ENCODE data around the gene LRRC18. TPM values are rescaled to one million over a fixed set of nuclear protein-coding genes. Genes with fewer than 3 reads are reported as not detected.

LRRC18 gene
- total and polyA plus RNA-seq, 2 of the 13 experiments (the other 11 are each of a cell fraction or from before 2014, with no cell fraction given) = not detected

GRCh38 chr10:48913674-48914073 is 26.0 kb downstream of the LRRC18 start:
- ChIA-PET POLR2A (no interaction called here), CTCF (ENCODE audit: low intra/inter-chr PET ratio, low total read pairs) (no interaction called here)
- 16% methylated on average over 7 of the region's 14 CpGs for WGBS (ENCODE audit: low lambda C conversion rate)
- Histone ChIP-seq H3K79me2 (ENCODE audit: insufficient read depth, low read length) (no peaks in the 10 kb centered on the region), H3K4me1 (ENCODE audit: insufficient read depth, low read length) (no peaks in the 10 kb centered on the region), H2AFZ (ENCODE audit: low read length) (no peak overlapping the region), H3K9ac (ENCODE audit: insufficient read depth, low read depth, low read length) (no peak overlapping the region), H3K4me3 (replicated peaks in 1 of 3; ENCODE audit: insufficient read depth in 1 of 3, low read depth in 2 of 3, low read length in 3 of 3) (no peak overlapping the region), H3K36me3 (replicated peaks in 1 of 2; ENCODE audit: control insufficient read depth in 1 of 2, insufficient read depth in 2 of 2, low read length in 2 of 2) (no peaks in the 10 kb centered on the region), H4K20me1 (ENCODE audit: insufficient read depth, low read length) (no peaks in the 10 kb centered on the region), H3K9me3 (ENCODE audit: low read length) (no peaks in the 10 kb centered on the region), H3K27me3 (ENCODE audit: control insufficient read depth in 1 of 2, insufficient read depth in 2 of 2, low read length in 2 of 2) (peaks cover 0 to 5% of the 10 kb centered on the region in 2 experiments; a peak in 1 of 5 replicates), H3K4me2 (ENCODE audit: low read depth, low read length) (no peak overlapping the region), H3K27ac (ENCODE audit: extremely low read length, insufficient read depth, low read length) (no peak overlapping the region)
- TF ChIP-seq ZSCAN30 (CRISPR knock-in tag; IDR thresholded peaks at IDR 0.05) (no peak), NFYB (CRISPR knock-in tag; IDR thresholded peaks at IDR 0.05) (no peak), ZBTB43 (CRISPR knock-in tag; conservative IDR thresholded peaks at IDR 0.05) (no peak), HMGA1 (CRISPR knock-in tag; conservative IDR thresholded peaks at IDR 0.05) (no peak), JUN (CRISPR knock-in tag; IDR thresholded peaks at IDR 0.05) (no peak), ZNF652 (CRISPR knock-in tag; IDR thresholded peaks at IDR 0.05; ENCODE audit: borderline replicate concordance, low read depth) (no peak), RFX1 (IDR thresholded peaks at IDR 0.05) (no peak), ZNF773 (CRISPR knock-in tag; IDR thresholded peaks at IDR 0.05; ENCODE audit: borderline replicate concordance) (no peak), ZNF543 (CRISPR knock-in tag; IDR thresholded peaks at IDR 0.05) (no peak), ZZZ3 (CRISPR knock-in tag; IDR thresholded peaks at IDR 0.05; ENCODE audit: borderline replicate concordance) (no peak), ZNF687 (CRISPR knock-in tag; IDR thresholded peaks at IDR 0.05) (no peak), RCOR2 (CRISPR knock-in tag; IDR thresholded peaks at IDR 0.05) (no peak), ATF2 (CRISPR knock-in tag; IDR thresholded peaks at IDR 0.05) (no peak), CC2D1A (CRISPR knock-in tag; IDR thresholded peaks at IDR 0.05) (no peak), ARNTL (CRISPR knock-in tag; IDR thresholded peaks at IDR 0.05) (no peak), CEBPG (CRISPR knock-in tag; IDR thresholded peaks at IDR 0.05) (no peak), KLF12 (CRISPR knock-in tag; IDR thresholded peaks at IDR 0.05; ENCODE audit: borderline replicate concordance) (no peak), ZSCAN21 (CRISPR knock-in tag; IDR thresholded peaks at IDR 0.05; ENCODE audit: borderline replicate concordance) (no peak), ZNF382 (CRISPR knock-in tag; IDR thresholded peaks at IDR 0.05; ENCODE audit: borderline replicate concordance) (no peak), XRCC5 (optimal IDR thresholded peaks at IDR 0.05; ENCODE audit: low read length) (no peak)
- intact Hi-C loops (cut with micrococcal nuclease; ENCODE audit: unreplicated experiment) (no loop called here), in situ Hi-C loops (cut with HindIII; ENCODE audit: extremely low pct_ligation_motif_present, low pct_unique_long_range_greater_than_20kb) (no loop called here)
- ATAC-seq (no peak), FAIRE-seq (no peak), DNase-seq (ENCODE audit: low spot score) (no peak)
- no TSS peak for BruUV-seq (replicated peaks)
